Measurements from ENCODE around the gene ATP11B.

GRCh38 chr3:182784542-182784941 is 8.8 kb upstream of the ATP11B start:
- TF ChIP-seq CTCF (IDR thresholded peaks at IDR 0.05; ENCODE audit: control extremely low read depth in 1 of 3, insufficient read depth in 1 of 3, low read depth in 1 of 3, low read length in 3 of 3): no peak
- TF ChIP-seq MAX (IDR thresholded peaks at IDR 0.05): no peak
- TF ChIP-seq, protein P1, sequence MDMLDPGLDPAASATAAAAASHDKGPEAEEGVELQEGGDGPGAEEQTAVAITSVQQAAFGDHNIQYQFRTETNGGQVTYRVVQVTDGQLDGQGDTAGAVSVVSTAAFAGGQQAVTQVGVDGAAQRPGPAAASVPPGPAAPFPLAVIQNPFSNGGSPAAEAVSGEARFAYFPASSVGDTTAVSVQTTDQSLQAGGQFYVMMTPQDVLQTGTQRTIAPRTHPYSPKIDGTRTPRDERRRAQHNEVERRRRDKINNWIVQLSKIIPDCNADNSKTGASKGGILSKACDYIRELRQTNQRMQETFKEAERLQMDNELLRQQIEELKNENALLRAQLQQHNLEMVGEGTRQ (IDR thresholded peaks at IDR 0.05; ENCODE audit: low read length): no peak
- no peak for TF ChIP-seq EZH2 (IDR thresholded peaks at IDR 0.05; ENCODE audit: low read depth, low read length, severe bottlenecking)
- TF ChIP-seq HDAC2 (IDR thresholded peaks at IDR 0.05; ENCODE audit: borderline replicate concordance in 1 of 2, low read depth in 2 of 2, low read length in 2 of 2): no peak
- TF ChIP-seq TAF1 (IDR thresholded peaks at IDR 0.05; ENCODE audit: low read depth, low read length): no peak
- TF ChIP-seq POLR2A (IDR thresholded peaks at IDR 0.05; ENCODE audit: control extremely low read depth in 1 of 2, low read depth in 2 of 2, low read length in 2 of 2): no peak
- TF ChIP-seq GABPA (IDR thresholded peaks at IDR 0.05; ENCODE audit: borderline replicate concordance, insufficient read depth, low read length): no peak
- no peak for TF ChIP-seq NRF1 (IDR thresholded peaks at IDR 0.05; ENCODE audit: low read depth, low read length)
- no peak for TF ChIP-seq CEBPB (IDR thresholded peaks at IDR 0.05; ENCODE audit: low read depth, low read length)
- no peak for TF ChIP-seq EP300 (IDR thresholded peaks at IDR 0.05; ENCODE audit: borderline replicate concordance in 1 of 2, low read depth in 2 of 2, low read length in 2 of 2)
- TF ChIP-seq JUND (IDR thresholded peaks at IDR 0.05; ENCODE audit: low read length): no peak
- no peak for TF ChIP-seq SUZ12 (IDR thresholded peaks at IDR 0.05; ENCODE audit: low read length)

Measured in H1 (cell line).